H1 (cell line): Measurements from ENCODE around the gene IGFL2. TPM values are rescaled to one million over a fixed set of nuclear protein-coding genes. Genes with fewer than 3 reads are reported as not detected.

ENCODE experiments used
- ASH2L ChIP-seq: fragments of 200-600, 300-600 bp; sonication (generic); IDR thresholded peaks from one replicate; pipeline ENCODE4 v1.7.1; 2017; ENCODE audit warnings: low read length
- BACH1 ChIP-seq: IDR thresholded peaks from 2 replicates; pipeline ENCODE4 v1.6.1; 2012; ENCODE audit warnings: low read length, improper control_type of control experiment
- CBX8 ChIP-seq: fragments of 300-800, 300-1000 bp; sonication (generic); IDR thresholded peaks from 2 replicates; pipeline ENCODE4 v1.7.1; 2016; ENCODE audit warnings: low read depth, low read length, borderline replicate concordance
- NRF1 ChIP-seq: IDR thresholded peaks from 2 replicates; pipeline ENCODE4 v1.6.1; 2011; ENCODE audit warnings: mild to moderate bottlenecking, low read depth, low read length, improper control_type of control experiment
- RFX5 ChIP-seq: IDR thresholded peaks from 2 replicates; pipeline ENCODE4 v1.6.1; 2011; ENCODE audit warnings: low read depth, low read length, improper control_type of control experiment, borderline replicate concordance
- SUZ12 ChIP-seq: fragments of 200-600 bp; sonication (generic); IDR thresholded peaks from 2 replicates; pipeline ENCODE4 v1.6.1; 2012; ENCODE audit warnings: mild to moderate bottlenecking, inconsistent platforms, low read length, moderate library complexity, mixed read lengths
- TAF1 ChIP-seq: IDR thresholded peaks from 2 replicates; pipeline ENCODE4 v1.6.1; 2011; ENCODE audit warnings: mild to moderate bottlenecking, low read depth, low read length
- polyA plus RNA-seq, 7 experiments: library from polyadenylated mRNA; depleted of rRNA in 3 of 7; stranded (reverse) in 5 of 7; unstranded in 2 of 7; fragments of >200 nt in 5 of 7; fragments of 200-250 nt in 2 of 7; gene quantifications; 1 replicate in 5 of 7; 2 replicates in 1 of 7; 4 replicates in 1 of 7; pipeline versions ENCODE4 v1.2.1 to v1.2.3, GENCODE V29; 2011 to 2013; ENCODE audit warnings: missing spikeins in 2 of 7, mixed read lengths in 2 of 7
- total RNA-seq: library from RNA; stranded (reverse); fragmentation: NEBNext Ultra II Directional; extraction: Animal tissue kit (Norgen Biotek cat#: 25700); gene quantifications from 2 replicates; pipeline ENCODE4 v1.2.1, GENCODE V29; 2021
- TF ChIP-seq, protein P1 (sequence below): IDR thresholded peaks from 2 replicates; pipeline ENCODE4 v1.6.1; 2011; ENCODE audit warnings: low read depth, mild to moderate bottlenecking, low read length; ENCODE audit not compliant: insufficient read depth

Gene IGFL2
- total and polyA plus RNA-seq, 2 of the 8 experiments (the other 6 are each of a cell fraction or from before 2014, with no cell fraction given), result not detected

DNA sequence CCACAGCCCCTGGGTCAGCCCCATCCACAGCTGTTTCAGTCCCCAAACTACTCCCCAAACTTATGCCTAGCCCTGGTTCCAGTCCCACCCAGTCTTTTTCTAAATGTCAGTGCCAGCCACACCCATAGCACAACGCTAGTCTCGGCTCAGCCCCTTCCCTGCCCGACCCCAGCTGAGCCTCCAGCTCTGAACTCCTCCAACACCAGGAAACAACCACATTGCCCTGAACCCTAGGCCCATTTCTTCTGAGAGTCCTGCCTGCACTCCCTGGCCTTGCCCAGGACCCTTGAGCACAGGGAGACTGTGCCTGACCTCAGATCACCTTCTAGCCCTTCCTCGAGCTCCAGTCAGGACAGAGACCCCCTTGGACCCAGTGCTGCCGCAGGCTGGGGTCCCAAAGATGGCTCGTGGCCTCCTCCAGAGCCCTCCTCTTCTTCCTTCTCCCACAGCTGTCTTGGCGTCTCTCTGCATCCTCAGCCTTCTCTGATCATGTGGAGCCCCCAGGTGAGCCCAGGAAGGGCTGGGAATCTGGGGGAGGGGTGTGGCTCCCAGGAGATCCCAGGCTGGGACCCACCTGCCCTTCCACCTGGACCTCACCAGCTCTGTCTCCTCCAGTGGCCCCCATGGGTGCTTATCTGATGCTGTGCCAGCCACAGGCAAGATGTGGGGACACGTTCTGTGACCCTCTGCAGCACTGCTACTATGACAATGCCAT lies 48.5 kb downstream of the IGFL2 start (continued):
- TF ChIP-seq SUZ12 (no peak), NRF1 (no peak), BACH1 (no peak), CBX8 (no peak), RFX5 (no peak), ASH2L (no peak), TAF1 (no peak)
- TF ChIP-seq, protein P1, sequence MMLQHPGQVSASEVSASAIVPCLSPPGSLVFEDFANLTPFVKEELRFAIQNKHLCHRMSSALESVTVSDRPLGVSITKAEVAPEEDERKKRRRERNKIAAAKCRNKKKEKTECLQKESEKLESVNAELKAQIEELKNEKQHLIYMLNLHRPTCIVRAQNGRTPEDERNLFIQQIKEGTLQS, result no peak
